T-helper 1 cell treated with Interleukin-12 subunit alpha and Interleukin-12 subunit beta and Interleukin-4 antibody, amounts not matched to agents 30 μg/mL and 1 μg/mL, for 36 hours (primary cell): ENCODE results near the gene GDPGP1.
A peak's percentile ranks its signal among the peaks of the same experiment; 100 is the strongest.

Experiments
- H3K27ac Mint-ChIP-seq: one replicate; pipeline ENCODE4 v1.8.0; 2021; ENCODE audit warnings: mild to moderate bottlenecking, mixed read lengths
- H3K27me3 Mint-ChIP-seq: one replicate; pipeline ENCODE4 v1.8.0; 2021; ENCODE audit warnings: low read depth, mixed read lengths
- H3K36me3 Mint-ChIP-seq: one replicate; pipeline ENCODE4 v1.8.0; 2021; ENCODE audit warnings: low read depth, mixed read lengths
- H3K4me1 Mint-ChIP-seq: one replicate; pipeline ENCODE4 v1.8.0; 2021; ENCODE audit warnings: low read depth, mixed read lengths
- H3K4me3 Mint-ChIP-seq: one replicate; pipeline ENCODE4 v1.8.0; 2021; ENCODE audit warnings: mild to moderate bottlenecking, moderate library complexity, mixed read lengths
- H3K9me3 Mint-ChIP-seq: one replicate; pipeline ENCODE4 v1.8.0; 2021; ENCODE audit warnings: mixed read lengths

GDPGP1 gene

GRCh38 chr15:90227816-90228772, 5.9 kb upstream of the GDPGP1 start:
- Mint-ChIP-seq H3K27ac (no peak overlapping the region), H3K36me3 (peaks cover 44% of the 10 kb centered on the region), H3K27me3 (no peaks in the 10 kb centered on the region), H3K9me3 (no peaks in the 10 kb centered on the region), H3K4me1 (peaks cover 33% of the 10 kb centered on the region), H3K4me3 (no peak overlapping the region)

GRCh38 chr15:90228960-90229359, 5.0 kb upstream of the GDPGP1 start:
- Mint-ChIP-seq H3K27ac (no peak overlapping the region), H3K4me1 (peaks cover 33% of the 10 kb centered on the region), H3K27me3 (no peaks in the 10 kb centered on the region), H3K9me3 (no peaks in the 10 kb centered on the region), H3K4me3 (no peak overlapping the region), H3K36me3 (peaks cover 41% of the 10 kb centered on the region)

- Mint-ChIP-seq H3K27ac (peak overlapping the region; percentile 88), H3K27me3 (no peaks in the 10 kb centered on the region), H3K9me3 (no peaks in the 10 kb centered on the region), H3K36me3 (peaks cover 38% of the 10 kb centered on the region), H3K4me3 (peak overlapping the region; percentile 97), H3K4me1 (peaks cover 41% of the 10 kb centered on the region)
Observed at GRCh38 chr15:90230071-90230494, 3.9 kb upstream of the GDPGP1 start.

- Mint-ChIP-seq H3K27ac (peak overlapping the region; percentile 88), H3K4me1 (peaks cover 43% of the 10 kb centered on the region), H3K9me3 (no peaks in the 10 kb centered on the region), H3K36me3 (peaks cover 38% of the 10 kb centered on the region), H3K4me3 (peak overlapping the region; percentile 97), H3K27me3 (no peaks in the 10 kb centered on the region)
Observed at GRCh38 chr15:90230610-90231009, 3.4 kb upstream of the GDPGP1 start.

GRCh38 chr15:90231028-90232017, 2.7 kb upstream of the GDPGP1 start:
- H3K4me1 Mint-ChIP-seq: peaks cover 47% of the 10 kb centered on the region
- no peaks in the 10 kb centered on the region for H3K27me3 Mint-ChIP-seq

GRCh38 chr15:90232196-90232595, 1.8 kb upstream of the GDPGP1 start:
- Mint-ChIP-seq H3K27ac (peak overlapping the region; percentile 88), H3K27me3 (no peaks in the 10 kb centered on the region), H3K4me3 (peak overlapping the region; percentile 97), H3K4me1 (peaks cover 47% of the 10 kb centered on the region), H3K36me3 (peaks cover 38% of the 10 kb centered on the region), H3K9me3 (no peaks in the 10 kb centered on the region)

More at GRCh38 chr15:90231028-90232017, 2.7 kb upstream of the GDPGP1 start:
- Mint-ChIP-seq H3K36me3 (peaks cover 38% of the 10 kb centered on the region), H3K27ac (peak overlapping the region; percentile 88), H3K9me3 (no peaks in the 10 kb centered on the region), H3K4me3 (peak overlapping the region; percentile 97)

GRCh38 chr15:90232941-90233386, 1.0 kb upstream of the GDPGP1 start:
- H3K9me3 Mint-ChIP-seq: no peaks in the 10 kb centered on the region
- no peaks in the 10 kb centered on the region for H3K27me3 Mint-ChIP-seq
- peak overlapping the region; percentile 97 for H3K4me3 Mint-ChIP-seq
- peak overlapping the region; percentile 88 for H3K27ac Mint-ChIP-seq
- H3K4me1 Mint-ChIP-seq: peaks cover 47% of the 10 kb centered on the region
- peaks cover 36% of the 10 kb centered on the region for H3K36me3 Mint-ChIP-seq

GRCh38 chr15:90233387-90234095, 468 bp upstream of the GDPGP1 start, which contains the start of gene CIB1:
Gene CIB1, minus strand, starts transcription at chr15:90233941. Its CDS starts 56 bp downstream, at chr15:90233885.
- Mint-ChIP-seq H3K27me3 (no peaks in the 10 kb centered on the region), H3K36me3 (peaks cover 41% of the 10 kb centered on the region), H3K9me3 (no peaks in the 10 kb centered on the region), H3K4me1 (peaks cover 49% of the 10 kb centered on the region), H3K4me3 (peak within 1 kb of the TSS; percentile 97), H3K27ac (peak within 1 kb of the TSS; percentile 88)

DNA sequence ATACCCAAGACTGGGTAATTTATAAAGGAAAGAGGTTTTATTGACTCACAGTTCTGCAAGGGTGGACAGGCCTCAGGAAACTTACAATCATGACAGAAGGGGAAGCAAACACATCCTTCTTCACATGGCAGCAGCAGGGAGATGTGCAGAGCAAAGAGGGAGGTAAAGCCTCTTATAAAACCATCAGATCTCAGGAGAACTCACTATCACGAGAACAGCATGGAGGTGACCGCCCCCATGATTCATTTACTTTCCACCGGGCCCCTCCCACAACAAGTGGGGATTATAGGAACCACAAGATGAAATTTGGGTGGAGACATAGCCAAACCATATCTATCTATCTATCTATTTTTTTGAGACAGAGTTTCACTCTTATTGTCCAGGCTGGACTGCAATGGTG, 5.4 kb downstream of the GDPGP1 start:
- no peaks in the 10 kb centered on the region for H3K27me3 Mint-ChIP-seq

GRCh38 chr15:90240856-90241255, 6.8 kb downstream of the GDPGP1 start:
- Mint-ChIP-seq H3K9me3 (no peaks in the 10 kb centered on the region), H3K27me3 (no peaks in the 10 kb centered on the region), H3K4me3 (no peak overlapping the region), H3K4me1 (peaks cover 8% of the 10 kb centered on the region), H3K36me3 (peaks cover 24% of the 10 kb centered on the region), H3K27ac (no peak overlapping the region)

More for the DNA sequence above, 5.4 kb downstream of the GDPGP1 start:
- no peak overlapping the region for H3K27ac Mint-ChIP-seq
- H3K36me3 Mint-ChIP-seq: peaks cover 24% of the 10 kb centered on the region
- H3K9me3 Mint-ChIP-seq: no peaks in the 10 kb centered on the region
- peaks cover 17% of the 10 kb centered on the region for H3K4me1 Mint-ChIP-seq
- no peak overlapping the region for H3K4me3 Mint-ChIP-seq

DNA sequence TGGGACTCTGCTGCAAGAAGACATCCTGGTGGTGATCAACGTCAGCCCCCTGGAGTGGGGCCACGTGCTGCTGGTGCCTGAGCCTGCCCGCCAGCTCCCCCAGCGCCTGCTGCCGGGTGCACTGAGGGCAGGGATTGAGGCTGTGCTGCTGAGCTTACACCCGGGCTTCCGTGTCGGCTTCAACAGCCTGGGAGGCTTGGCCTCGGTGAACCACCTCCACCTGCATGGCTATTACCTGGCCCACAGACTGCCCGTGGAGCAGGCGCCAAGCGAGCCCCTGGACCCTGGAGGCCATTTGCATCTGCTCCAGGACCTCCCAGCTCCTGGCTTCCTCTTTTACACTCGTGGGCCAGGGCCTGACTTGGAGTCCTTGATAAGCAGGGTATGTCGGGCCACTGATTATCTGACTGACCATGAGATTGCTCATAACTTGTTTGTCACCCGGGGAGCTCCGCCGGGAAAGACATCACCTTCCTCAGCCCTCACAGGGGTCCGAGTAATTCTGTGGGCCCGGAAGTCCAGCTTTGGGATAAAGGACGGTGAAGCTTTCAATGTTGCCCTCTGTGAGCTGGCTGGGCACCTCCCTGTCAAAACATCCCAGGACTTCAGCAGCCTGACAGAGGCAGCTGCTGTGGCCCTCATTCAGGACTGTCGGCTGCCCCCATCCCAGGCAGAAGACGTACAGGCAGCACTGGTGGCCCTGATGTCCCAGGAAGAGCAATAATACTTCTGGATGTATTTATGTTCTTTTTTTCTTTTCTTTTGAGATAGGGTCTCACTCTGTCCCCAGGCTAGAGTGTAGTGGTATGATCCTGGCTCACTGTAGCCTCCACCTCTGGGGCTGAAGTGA, 7.6 kb downstream of the GDPGP1 start:
- Mint-ChIP-seq H3K9me3 (no peaks in the 10 kb centered on the region), H3K4me1 (peaks cover 4% of the 10 kb centered on the region), H3K4me3 (no peak overlapping the region), H3K27ac (no peak overlapping the region), H3K36me3 (peaks cover 18% of the 10 kb centered on the region), H3K27me3 (no peaks in the 10 kb centered on the region)

DNA sequence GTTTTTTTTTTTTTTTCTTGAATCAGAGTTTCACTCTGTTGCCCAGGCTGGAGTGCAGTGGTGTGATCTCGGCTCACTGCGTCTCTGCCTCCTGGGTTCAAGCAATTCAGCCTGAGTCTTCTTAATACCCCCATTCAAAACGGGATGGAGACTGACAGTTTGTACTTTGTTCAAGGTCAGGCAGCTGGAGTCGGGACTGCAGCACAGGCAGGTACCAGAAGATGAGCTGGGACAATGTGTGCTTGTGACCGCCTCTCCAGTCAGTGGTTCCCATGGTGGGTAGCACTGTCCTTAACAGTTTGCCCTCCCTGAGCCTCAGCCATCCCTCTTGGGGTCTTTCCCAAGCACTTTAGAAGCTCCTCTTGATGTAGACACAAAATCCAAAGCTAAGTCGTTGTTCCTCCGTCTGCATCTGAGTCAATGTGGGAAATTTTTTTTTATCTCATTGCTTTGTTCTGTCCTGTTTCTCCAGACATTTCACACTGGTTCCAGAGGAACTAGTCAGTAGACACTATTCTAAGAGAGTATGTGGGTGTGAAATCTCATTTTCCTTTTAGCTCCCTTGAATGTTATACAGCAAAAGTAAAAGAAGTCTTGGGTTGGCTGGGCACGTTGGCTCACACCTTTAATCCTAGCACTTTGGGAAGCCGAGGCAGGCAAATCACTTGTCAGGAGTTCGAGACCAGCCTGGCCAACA, 10.1 kb downstream of the GDPGP1 start:
- no peak overlapping the region for H3K27ac Mint-ChIP-seq

More for the DNA sequence above, 10.1 kb downstream of the GDPGP1 start:
- Mint-ChIP-seq H3K9me3 (no peaks in the 10 kb centered on the region), H3K4me3 (no peak overlapping the region), H3K36me3 (peaks cover 10% of the 10 kb centered on the region), H3K4me1 (peaks cover 6% of the 10 kb centered on the region), H3K27me3 (no peaks in the 10 kb centered on the region)
